ENCODE measurements around the gene RAB3GAP2.

Gene RAB3GAP2

GRCh38 chr1:220269036-220269435, 3.2 kb downstream of the RAB3GAP2 start:
- no peak for TF ChIP-seq CTCF (IDR thresholded peaks at IDR 0.05)

GRCh38 chr1:220267630-220268029, 4.6 kb downstream of the RAB3GAP2 start:
- TF ChIP-seq CTCF (IDR thresholded peaks at IDR 0.05), result no peak

- TF ChIP-seq CTCF (IDR thresholded peaks at IDR 0.05), result no peak
Measured at GRCh38 chr1:220255204-220255603, 17.0 kb downstream of the RAB3GAP2 start.

- TF ChIP-seq CTCF (IDR thresholded peaks at IDR 0.05), result no peak
Measured at GRCh38 chr1:220251272-220251671, 21.0 kb downstream of the RAB3GAP2 start.

- TF ChIP-seq CTCF (IDR thresholded peaks at IDR 0.05), result no peak
Measured at GRCh38 chr1:220250681-220251080, 21.6 kb downstream of the RAB3GAP2 start.

GRCh38 chr1:220249522-220249921, 22.7 kb downstream of the RAB3GAP2 start:
- no peak for TF ChIP-seq CTCF (IDR thresholded peaks at IDR 0.05)

- TF ChIP-seq CTCF (IDR thresholded peaks at IDR 0.05), result no peak
Measured at GRCh38 chr1:220243947-220244346, 28.3 kb downstream of the RAB3GAP2 start.

- no peak for TF ChIP-seq CTCF (IDR thresholded peaks at IDR 0.05)
Measured at GRCh38 chr1:220241072-220241663, 31.1 kb downstream of the RAB3GAP2 start.

Measured in LNCAP (cell line).